GM23338 (cell line): Measurements from ENCODE around the gene PHAF1. TPM values are rescaled to one million over a fixed set of nuclear protein-coding genes. Genes with fewer than 3 reads are reported as not detected.

Source experiments
- ATAC-seq: fragments of 200-7000 bp; cut with Tn5 transposase; 3 replicates; pipeline ENCODE4 v1.9.1; 2020
- DNase-seq: peaks from one replicate; pipeline ENCODE4 v3.0.0-alpha.2; 2015; ENCODE audit warnings: low spot score
- H2AFZ ChIP-seq: fragments of 200-600 bp; sonication (generic); 2 replicates; pipeline ENCODE4 v1.8.0; 2016; ENCODE audit warnings: antibody characterized with exemption, mild to moderate bottlenecking, moderate library complexity
- H3F3A ChIP-seq: fragments of 200-600 bp; sonication (generic); replicated peaks from 2 replicates; pipeline ENCODE4 v1.8.0; 2017; ENCODE audit warnings: antibody characterized with exemption, mixed run types, low read depth
- H3K27ac ChIP-seq: fragments of 200-600 bp; sonication (generic); 2 replicates; pipeline ENCODE4 v1.6.1; 2016; ENCODE audit warnings: low read depth
- H3K27me3 ChIP-seq: fragments of 200-600 bp; sonication (generic); 2 replicates; pipeline ENCODE4 v1.8.0; 2016; ENCODE audit warnings: mild to moderate bottlenecking, mixed run types, moderate library complexity; ENCODE audit not compliant: insufficient read depth
- H3K36me3 ChIP-seq: fragments of 200-600 bp; sonication (generic); 2 replicates; pipeline ENCODE4 v1.8.0; 2016; ENCODE audit warnings: mild to moderate bottlenecking; ENCODE audit not compliant: insufficient read depth
- H3K4me1 ChIP-seq: fragments of 200-600 bp; sonication (generic); 2 replicates; pipeline ENCODE4 v1.8.0; 2016; ENCODE audit warnings: mild to moderate bottlenecking, moderate library complexity; ENCODE audit not compliant: insufficient read depth
- H3K4me2 ChIP-seq: fragments of 200-600 bp; sonication (generic); 2 replicates; pipeline ENCODE4 v1.7.1; 2017; ENCODE audit warnings: mixed run types
- H3K4me3 ChIP-seq: fragments of 200-600 bp; sonication (generic); 2 replicates; pipeline ENCODE4 v1.6.1; 2016; ENCODE audit warnings: mixed run types
- H3K79me2 ChIP-seq: fragments of 200-600 bp; sonication (generic); replicated peaks from 2 replicates; pipeline ENCODE4 v1.8.0; 2017; ENCODE audit warnings: mild to moderate bottlenecking; ENCODE audit not compliant: insufficient read depth
- H3K9me2 ChIP-seq: fragments of 200-600 bp; sonication (generic); 2 replicates; pipeline ENCODE4 v1.8.0; 2017; ENCODE audit not compliant: insufficient read depth
- H4K20me1 ChIP-seq: fragments of 200-600 bp; sonication (generic); replicated peaks from 2 replicates; pipeline ENCODE4 v1.8.0; 2017; ENCODE audit warnings: mild to moderate bottlenecking; ENCODE audit not compliant: insufficient read depth
- H3K27ac Mint-ChIP-seq: 2 replicates; pipeline ENCODE4 v1.8.0; 2020; ENCODE audit warnings: inconsistent platforms, mild to moderate bottlenecking, moderate library complexity, mixed read lengths
- H3K27me3 Mint-ChIP-seq: 3 replicates; pipeline ENCODE4 v1.8.0; 2022; ENCODE audit warnings: low read depth, mild to moderate bottlenecking, moderate library complexity, mixed read lengths, inconsistent platforms; ENCODE audit not compliant: insufficient read depth, poor library complexity
- H3K36me3 Mint-ChIP-seq: 3 replicates; pipeline ENCODE4 v1.8.0; 2021; ENCODE audit warnings: low read depth, mild to moderate bottlenecking, inconsistent platforms, moderate library complexity, mixed read lengths
- H3K4me1 Mint-ChIP-seq: 3 replicates; pipeline ENCODE4 v1.8.0; 2020; ENCODE audit warnings: mild to moderate bottlenecking, inconsistent platforms, mixed read lengths
- H3K4me3 Mint-ChIP-seq: 3 replicates; pipeline ENCODE4 v1.8.0; 2021; ENCODE audit warnings: moderate library complexity, mild to moderate bottlenecking, inconsistent platforms, mixed read lengths
- H3K9me3 Mint-ChIP-seq: 3 replicates; pipeline ENCODE4 v1.8.0; 2020; ENCODE audit warnings: moderate library complexity, mild to moderate bottlenecking, inconsistent platforms, mixed read lengths
- CREB1 ChIP-seq: fragments of 250-450 bp; sonication (Bioruptor Pico); IDR thresholded peaks from 2 replicates; pipeline ENCODE4 v1.5.0; 2020; ENCODE audit warnings: low read depth, mild to moderate bottlenecking, moderate library complexity
- CTCF ChIP-seq, 2 experiments: fragments of 200-600 bp in 1 of 2; sonication (generic) in 1 of 2; conservative IDR thresholded peaks; 2 replicates each; pipeline versions ENCODE4 v1.5.1 to v1.6.1; 2016 to 2017; ENCODE audit warnings: antibody characterized with exemption in 2 of 2, low read depth in 2 of 2, mild to moderate bottlenecking in 2 of 2, moderate library complexity in 1 of 2
- EZH2 ChIP-seq: fragments of 200-600 bp; sonication (generic); IDR thresholded peaks from one replicate; pipeline ENCODE4 v1.8.0; 2017; ENCODE audit warnings: antibody characterized with exemption, mild to moderate bottlenecking, low read depth; ENCODE audit not compliant: unreplicated experiment
- EZH2phosphoT487 ChIP-seq: fragments of 200-600 bp; sonication (generic); IDR thresholded peaks from one replicate; pipeline ENCODE4 v1.8.1; 2018; ENCODE audit warnings: antibody characterized with exemption; ENCODE audit not compliant: unreplicated experiment
- POLR2AphosphoS5 ChIP-seq: IDR thresholded peaks from 2 replicates; pipeline ENCODE4 v1.6.1; 2016; ENCODE audit warnings: antibody characterized with exemption, low read depth
- REST ChIP-seq: IDR thresholded peaks from one replicate; pipeline ENCODE4 v1.6.1; 2018; ENCODE audit warnings: antibody characterized with exemption; ENCODE audit not compliant: unreplicated experiment
- STAT1 ChIP-seq: IDR thresholded peaks from one replicate; pipeline ENCODE4 v1.6.1; 2016; ENCODE audit warnings: antibody characterized with exemption; ENCODE audit not compliant: unreplicated experiment
- ZNF114 ChIP-seq: fragments of 250-450 bp; sonication (Bioruptor Pico); IDR thresholded peaks from 2 replicates; pipeline ENCODE4 v1.5.0; 2020; ENCODE audit warnings: mild to moderate bottlenecking, moderate library complexity
- ZNF331 ChIP-seq: fragments of 250-450 bp; sonication (Bioruptor Pico); IDR thresholded peaks from 2 replicates; pipeline ENCODE4 v1.5.0; 2020; ENCODE audit warnings: low read depth, mild to moderate bottlenecking, moderate library complexity
- ZNF462 ChIP-seq: fragments of 250-450 bp; sonication (Bioruptor Pico); IDR thresholded peaks from 2 replicates; pipeline ENCODE4 v1.5.0; 2020; ENCODE audit warnings: mild to moderate bottlenecking, moderate library complexity
- polyA plus RNA-seq: library from polyadenylated mRNA; unstranded; fragments of >200 nt; fragmentation: Nextera tagmentation; extraction: Ambion mirVana; gene quantifications from 2 replicates; pipeline ENCODE4 v1.2.1, GENCODE V29; 2016
- total RNA-seq: library from RNA; depleted of rRNA; stranded (reverse); fragments of >200 nt; shearing (Covaris generic); gene quantifications from 2 replicates; pipeline ENCODE4 v1.2.3, GENCODE V29; 2014

Gene PHAF1
- total and polyA plus RNA-seq, 2 experiments from 2014 or later, result 14.7 to 35.9 TPM

- H3K9me2 ChIP-seq, result no peaks in the 10 kb centered on the region
- Mint-ChIP-seq H3K36me3 (peaks cover 45% of the 10 kb centered on the region), H3K4me3 (no peak overlapping the region), H3K4me1 (peaks cover 3% of the 10 kb centered on the region; the same call in 2 of the 3 replicates), H3K27me3 (peaks cover 11% of the 10 kb centered on the region), H3K9me3 (no peaks in the 10 kb centered on the region), H3K27ac (no peak overlapping the region)
- 0 out of 2 replicates have a peak, but pooled peaks cover 7% of the 10 kb centered on the region for H3F3A ChIP-seq
- no peak for TF ChIP-seq ZNF462
- no peak for TF ChIP-seq ZNF331 (CRISPR knock-in tag)
- TF ChIP-seq ZNF114, result no peak
- no peak for TF ChIP-seq STAT1
- TF ChIP-seq REST, result no peak
- TF ChIP-seq EZH2, result no peak
- TF ChIP-seq EZH2phosphoT487, result no peak
- no peak for TF ChIP-seq CTCF (conservative IDR thresholded peaks at IDR 0.05; ENCODE audit: low read depth in 2 of 2)
- no peak for TF ChIP-seq CREB1 (CRISPR knock-in tag)
- no peak for TF ChIP-seq POLR2AphosphoS5
- H3K27ac ChIP-seq, result no peak overlapping the region
- H2AFZ ChIP-seq, result no peak overlapping the region
- no peaks in the 10 kb centered on the region; the same call in 1 of the 2 replicates for H4K20me1 ChIP-seq
- no peak for DNase-seq
- no peak overlapping the region for H3K4me2 ChIP-seq
- H3K4me1 ChIP-seq, result no peaks in the 10 kb centered on the region
- no peak overlapping the region for H3K4me3 ChIP-seq
- ATAC-seq, result no peak
- peaks cover 27% of the 10 kb centered on the region; the same call in 1 of the 2 replicates for H3K27me3 ChIP-seq
- H3K36me3 ChIP-seq, result no peaks in the 10 kb centered on the region
- H3K79me2 ChIP-seq, result no peaks in the 10 kb centered on the region
Measured at GRCh38 chr16:67145746-67146145, 36.0 kb downstream of the PHAF1 start.
